GM18502 (cell line): Measurements from ENCODE around the gene NLE1.
"Not testable (repeated sequence)": the region's sequence is repeated elsewhere in the genome, so short reads cannot be mapped to it uniquely, and the experiment has no call there.

Experiments
- ATAC-seq: cut with Tn5 transposase; IDR thresholded peaks from one replicate; pipeline ENCODE4 v1.9.1; 2021; ENCODE audit warnings: mild to moderate bottlenecking; ENCODE audit not compliant: unreplicated experiment, poor library complexity

The NLE1 gene

DNA sequence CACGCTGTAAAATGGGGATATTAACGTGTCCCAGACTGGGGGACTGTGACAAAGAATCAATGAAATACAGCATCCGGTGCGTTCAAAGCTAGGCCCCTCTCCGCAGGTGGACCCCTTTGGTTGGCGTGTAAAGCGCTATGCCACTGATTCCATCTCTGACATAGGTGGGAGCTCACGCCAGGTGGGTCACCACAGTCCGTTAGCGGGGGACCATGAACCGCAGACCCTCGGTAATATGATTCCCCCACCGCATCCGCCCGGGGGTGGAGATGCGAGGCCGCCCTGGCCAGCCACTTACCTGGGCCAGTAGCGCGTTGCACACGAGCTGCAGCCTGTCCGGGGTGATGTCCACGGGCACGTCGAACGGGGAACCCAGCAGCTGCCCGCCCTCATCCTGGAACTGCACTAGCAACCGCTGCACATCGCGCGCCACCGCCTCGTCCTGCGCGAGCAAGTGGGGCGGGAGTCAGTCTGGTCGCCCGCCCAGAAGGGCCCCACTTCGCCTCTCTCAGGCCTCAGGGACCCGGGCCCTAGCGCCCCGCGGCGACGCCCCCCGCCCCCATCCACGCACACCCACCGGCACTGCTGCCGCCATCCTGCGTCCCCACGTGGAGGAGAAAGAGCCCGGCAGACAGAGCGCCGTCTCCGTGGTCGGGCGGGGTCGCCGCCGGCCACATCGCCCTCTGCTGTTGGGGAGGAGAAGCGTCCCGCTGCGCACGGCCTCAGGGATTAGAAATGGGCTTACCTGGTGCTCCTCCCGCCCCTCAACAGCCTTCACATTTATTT is at the start of gene NLE1:
TSS of gene NLE1 (minus strand) at position 623 of the 786 bp plus-strand sequence. CDS start at position 595, 28 bp downstream.
- peak; percentile 95 for ATAC-seq

DNA sequence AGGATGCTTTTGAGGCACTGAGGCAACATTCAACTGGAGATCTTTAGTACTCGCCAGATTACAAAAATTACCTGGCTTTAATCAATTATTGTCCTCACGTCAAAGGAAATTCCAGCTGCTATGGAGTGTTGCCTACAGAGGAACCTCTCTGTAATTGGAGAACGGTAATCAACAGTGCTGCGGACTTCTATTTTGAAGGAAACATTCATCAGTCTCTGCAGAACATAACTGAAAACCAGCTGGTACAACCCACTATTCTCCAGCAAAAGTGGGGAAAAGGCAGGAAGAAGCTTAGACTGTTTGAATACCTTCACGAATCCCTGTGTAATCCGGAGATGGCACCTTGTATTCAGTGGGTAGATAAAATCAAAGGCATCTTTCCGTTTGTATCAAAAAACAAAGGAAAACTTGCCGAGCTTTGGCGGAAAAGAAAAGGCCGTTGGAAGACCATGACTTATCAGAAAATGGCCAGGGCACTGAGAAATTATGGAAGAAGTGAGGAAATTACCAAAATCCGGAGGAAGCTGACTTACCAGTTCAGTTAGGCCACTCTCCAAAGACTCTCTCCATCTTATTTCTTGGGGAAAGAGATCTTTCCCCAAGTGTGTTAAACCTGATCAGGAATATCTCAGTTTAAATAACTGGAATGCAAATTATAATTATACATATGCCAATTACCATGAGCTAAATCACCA is 49.0 kb upstream of the NLE1 start:
- ATAC-seq = no peak

DNA sequence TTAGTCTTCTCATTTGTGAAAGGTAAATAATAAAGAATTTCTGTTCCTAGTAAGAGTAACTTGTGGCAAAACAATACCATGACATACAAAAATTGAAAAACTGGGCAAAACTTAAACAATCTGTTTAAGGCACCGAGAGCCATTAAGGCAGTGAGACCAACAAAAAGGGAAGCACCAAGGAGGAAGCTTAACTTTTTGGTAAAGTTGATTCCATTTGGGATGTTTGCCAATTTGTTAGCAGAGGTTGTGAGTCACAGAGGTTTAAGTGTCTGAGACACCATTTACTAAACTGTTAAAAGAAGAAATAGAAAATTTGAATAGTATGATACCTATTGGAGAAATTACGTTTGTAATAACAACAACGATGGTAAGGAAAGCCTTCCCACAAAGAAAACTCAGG is 47.2 kb upstream of the NLE1 start:
- ATAC-seq = no peak

DNA sequence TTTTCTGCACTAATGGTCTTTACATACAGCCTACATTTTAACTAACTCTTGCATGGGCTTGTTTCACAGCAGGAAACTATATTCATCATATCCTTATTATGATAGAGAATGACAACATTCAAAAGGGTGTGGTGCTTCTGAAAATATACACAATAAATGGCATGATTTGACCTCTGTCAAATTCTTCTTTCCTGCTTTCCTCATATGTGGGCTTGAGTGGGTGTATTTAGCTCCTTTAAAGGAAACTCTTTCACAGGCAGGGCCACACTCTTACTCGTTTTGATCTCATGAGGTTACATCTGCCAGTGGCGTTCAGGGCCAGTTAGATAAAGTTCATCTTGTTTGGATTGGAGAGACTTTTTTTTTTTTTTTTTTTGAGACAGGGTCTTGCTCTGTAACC is 46.0 kb upstream of the NLE1 start:
- ATAC-seq = no peak

DNA sequence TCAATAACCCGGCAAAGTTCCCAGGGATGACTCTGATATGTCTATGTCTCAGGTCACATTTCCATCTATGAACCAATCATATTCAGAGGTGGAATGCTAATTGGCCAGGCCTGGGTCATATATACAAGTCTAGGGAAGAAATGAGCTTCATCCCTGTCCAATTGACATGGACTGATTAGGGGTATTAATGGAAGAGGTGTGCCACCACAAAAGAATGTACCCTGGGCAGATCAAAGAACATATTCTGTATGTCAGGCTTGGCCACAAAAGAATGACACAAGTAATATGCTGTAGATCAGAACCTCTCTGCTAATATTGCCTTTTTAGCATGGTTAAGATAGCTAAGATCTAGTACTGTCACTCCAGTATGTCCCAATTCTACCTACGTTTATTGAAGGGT is 45.4 kb upstream of the NLE1 start:
- no peak for ATAC-seq

DNA sequence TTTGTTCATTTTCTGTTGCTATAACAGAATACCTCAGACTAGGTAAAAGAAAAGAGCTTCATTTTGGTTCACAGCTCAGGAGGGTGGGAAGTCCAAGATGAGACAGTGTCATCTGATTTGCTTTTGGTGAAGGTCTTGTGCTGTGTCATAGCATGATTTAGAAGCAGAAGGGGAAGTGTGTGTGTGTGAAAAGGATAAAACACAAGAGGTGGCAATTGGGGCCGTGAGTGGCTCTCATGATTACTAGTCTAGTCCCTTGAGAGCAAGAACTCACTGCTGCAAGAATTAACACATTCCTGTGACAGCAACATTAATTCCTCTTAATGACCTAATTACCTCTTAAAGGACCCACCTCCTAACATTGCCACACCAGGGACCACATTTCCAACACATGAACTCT is 43.7 kb upstream of the NLE1 start:
- no peak for ATAC-seq

DNA sequence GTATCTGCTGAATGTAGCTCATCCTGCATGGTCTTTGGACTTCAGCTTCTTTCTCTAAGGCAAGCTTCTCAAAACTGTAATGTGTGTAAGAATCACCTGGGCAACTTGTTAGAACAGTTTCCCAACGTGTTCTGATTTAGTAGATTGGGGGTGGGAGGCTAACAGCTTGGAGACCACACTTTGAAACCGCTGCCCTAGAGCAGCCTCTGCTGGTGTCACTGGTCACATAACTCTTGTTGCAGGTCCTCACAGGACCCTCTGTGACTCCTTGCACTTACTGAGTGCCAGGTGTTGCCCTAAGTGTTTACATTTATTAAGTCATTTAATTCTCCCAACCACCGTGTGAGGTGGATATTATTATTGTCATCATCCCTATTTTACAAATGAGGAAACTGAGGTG is 42.2 kb upstream of the NLE1 start:
- ATAC-seq = no peak

DNA sequence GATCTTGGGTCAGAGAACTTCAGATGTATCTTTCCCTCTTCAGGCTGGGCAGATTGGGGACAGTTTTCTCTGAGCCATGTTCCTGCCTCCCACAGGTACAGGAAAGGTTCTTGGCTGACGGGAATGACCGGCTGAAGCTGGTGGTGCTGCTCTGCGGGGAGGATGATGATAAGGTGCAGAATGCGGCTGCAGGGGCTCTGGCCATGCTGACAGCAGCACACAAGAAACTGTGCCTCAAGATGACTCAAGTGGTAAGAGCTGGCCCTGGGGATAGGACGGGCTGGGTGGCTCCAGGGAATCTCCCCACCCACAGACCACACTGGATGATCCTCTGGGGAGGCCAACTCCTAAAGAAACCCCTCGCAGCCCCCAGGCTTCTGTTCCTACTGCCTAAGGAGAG is 41.2 kb upstream of the NLE1 start:
- ATAC-seq = no peak

DNA sequence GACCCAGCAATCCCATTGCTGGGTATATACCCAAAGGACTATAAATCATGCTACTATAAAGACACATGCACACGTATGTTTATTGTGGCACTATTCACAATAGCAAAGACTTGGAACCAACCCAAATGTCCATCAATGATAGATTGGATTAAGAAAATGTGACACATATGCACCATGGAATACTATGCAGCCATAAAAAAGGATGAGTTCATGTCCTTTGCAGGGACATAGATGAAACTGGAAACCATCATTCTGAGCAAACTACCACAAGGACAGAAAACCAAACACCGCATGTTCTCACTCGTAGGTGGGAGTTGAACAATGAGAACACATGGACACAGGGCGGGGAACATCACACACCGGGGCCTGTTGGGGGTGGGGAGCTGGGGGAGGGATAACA is 37.3 kb upstream of the NLE1 start:
- not testable (repeated sequence) for ATAC-seq

DNA sequence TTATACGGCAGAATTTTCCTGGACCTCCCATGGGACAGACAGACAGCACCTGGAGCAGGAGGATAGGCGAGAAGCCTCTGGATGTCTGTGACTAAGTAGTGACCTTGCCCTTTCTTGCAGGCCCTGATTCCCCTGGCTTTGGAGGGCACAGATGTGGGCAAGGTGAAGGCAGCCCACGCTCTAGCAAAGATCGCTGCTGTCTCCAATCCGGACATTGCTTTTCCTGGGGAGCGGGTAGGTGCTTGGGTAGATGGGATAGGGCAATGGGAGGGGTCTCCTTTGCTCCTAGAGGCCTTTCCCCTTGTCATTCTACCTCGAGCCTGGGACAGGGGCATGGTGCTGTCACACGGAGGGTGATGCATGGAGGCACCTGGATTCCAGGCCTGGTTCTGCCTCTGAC is 34.8 kb upstream of the NLE1 start:
- no peak for ATAC-seq

DNA sequence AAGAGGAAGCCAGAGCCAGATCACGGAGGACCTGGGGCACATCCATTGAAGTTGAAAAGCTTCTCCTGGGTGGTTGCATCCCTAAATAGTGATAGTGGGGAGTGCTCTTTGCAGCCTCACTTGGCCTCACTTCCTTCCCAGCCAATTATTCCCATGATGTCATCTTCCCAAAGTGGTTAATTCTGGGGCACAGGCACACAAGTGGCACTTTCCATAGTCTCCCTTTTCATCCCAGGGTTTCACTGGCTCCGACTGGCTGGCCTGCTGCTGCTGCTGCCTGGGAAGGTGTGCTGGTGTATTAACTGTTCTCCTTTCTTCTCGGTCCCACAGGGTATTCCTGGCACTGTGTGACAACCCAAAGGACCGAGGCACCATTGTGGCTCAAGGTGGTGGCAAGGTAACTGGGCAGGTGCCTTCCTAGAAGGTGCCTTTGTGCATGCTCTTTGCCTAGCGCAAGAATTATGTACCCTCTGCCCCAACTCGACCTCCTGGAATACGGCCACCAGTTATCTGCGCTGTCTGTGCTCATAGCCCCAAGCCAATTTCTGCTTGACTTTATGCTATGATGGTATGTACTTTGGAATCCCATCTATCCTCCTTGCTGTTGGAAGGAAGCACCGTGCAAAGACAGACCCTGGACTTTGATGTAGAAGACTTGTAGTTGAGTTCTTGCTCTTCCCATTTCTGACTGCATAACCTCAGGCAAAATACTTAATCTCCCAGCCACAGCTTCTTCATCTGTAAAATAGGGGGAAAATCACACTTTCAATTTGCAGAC is 33.7 kb upstream of the NLE1 start:
- ATAC-seq = no peak

DNA sequence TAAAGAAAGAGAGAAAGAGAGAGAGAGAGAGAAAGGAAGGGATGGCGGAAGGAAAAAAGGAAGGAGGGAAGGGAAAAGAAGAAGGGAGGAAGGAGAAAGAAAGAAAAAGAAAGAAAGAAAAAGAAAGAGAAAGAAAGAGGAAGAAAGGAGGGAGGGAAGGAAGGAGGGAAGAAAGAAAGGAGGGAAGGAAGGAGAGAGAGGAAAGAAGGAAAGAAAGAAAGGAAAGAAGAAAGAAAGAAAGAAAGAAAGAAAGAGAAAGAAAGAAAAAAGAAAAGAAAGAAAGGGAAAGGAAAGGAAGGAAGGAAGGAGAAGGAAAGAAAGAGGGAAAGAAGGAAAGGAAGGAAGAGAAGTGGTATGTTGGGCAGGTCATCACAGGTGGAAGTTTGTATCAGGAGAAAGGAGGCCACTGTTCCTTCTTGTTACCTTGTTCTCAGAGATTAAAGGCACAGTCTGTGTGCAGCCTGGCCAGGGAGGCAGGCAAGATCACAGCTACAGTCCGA is 32.8 kb upstream of the NLE1 start:
- ATAC-seq = no peak

DNA sequence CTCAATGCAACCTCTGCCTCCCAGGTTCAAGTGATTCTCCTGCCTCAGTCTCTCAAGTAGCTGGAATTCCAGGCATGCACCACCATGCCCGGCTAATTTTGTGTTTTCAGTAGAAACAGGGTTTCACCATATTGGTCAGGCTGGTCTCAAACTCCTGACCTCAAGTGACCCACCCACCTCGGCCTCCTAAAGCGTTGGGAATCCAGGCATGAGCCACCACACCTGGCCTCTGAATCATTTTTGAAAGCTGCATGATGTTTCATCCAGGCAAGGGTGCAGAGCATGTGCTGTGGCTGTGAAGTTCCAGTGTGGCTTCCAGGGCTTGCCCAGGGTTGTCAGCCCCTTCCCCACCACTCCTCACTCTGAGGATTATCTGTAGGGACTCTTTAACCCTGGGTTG is 30.2 kb upstream of the NLE1 start:
- not testable (repeated sequence) for ATAC-seq

DNA sequence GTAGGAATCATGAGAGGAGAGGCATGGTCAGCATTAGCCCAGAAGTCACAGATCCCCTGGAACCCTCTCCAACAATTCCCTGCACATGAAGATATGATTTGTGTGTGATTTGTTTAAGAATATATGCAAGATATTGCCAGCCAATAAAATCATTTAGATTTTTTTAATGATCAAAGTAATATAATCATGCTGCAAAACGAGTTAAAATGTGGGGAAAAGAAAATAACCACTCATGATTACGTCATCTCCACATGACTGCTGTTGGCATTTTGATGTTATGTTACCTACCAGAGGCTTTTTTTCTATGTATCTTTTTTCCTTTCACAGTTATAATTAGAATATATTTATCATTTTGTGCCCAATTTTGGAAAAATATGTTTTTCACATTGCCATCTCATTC is 29.7 kb upstream of the NLE1 start:
- no peak for ATAC-seq

DNA sequence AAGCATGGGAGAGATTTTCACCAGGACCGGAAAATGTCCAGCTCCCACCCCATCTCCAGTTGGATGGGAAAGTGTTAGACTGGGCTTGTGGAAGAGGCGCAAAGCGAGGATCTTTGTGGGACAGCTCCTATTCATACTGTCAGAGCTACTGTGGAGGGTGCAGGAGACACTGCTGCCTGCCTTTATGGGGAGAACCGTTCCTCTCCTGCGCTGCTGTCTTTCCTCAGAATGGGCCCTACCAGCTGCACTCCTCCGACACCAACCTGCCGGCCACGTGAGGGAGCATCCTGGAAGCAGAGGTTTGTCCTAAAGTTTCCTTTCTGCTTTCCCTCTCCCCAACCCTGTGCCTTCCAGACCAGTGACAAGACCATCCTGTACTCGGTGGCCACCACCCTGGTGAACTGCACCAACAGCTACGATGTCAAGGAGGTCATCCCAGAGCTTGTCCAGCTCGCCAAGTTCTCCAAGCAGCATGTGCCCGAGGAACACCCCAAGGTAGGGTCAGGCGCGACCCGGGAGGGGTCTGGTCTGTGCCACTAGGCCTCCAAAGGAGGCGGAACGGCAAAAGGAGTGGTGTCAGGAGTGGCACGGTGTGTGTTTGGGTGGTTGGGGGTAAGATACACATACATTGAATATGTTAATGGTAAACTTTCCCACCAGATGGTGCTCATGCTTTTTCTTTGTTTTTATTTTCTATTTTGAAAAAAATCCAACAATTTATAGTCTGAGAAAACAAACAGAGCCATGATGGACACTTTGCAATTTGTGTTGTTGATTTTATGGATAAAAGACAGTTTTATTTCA is 29.1 kb upstream of the NLE1 start:
- ATAC-seq = no peak

DNA sequence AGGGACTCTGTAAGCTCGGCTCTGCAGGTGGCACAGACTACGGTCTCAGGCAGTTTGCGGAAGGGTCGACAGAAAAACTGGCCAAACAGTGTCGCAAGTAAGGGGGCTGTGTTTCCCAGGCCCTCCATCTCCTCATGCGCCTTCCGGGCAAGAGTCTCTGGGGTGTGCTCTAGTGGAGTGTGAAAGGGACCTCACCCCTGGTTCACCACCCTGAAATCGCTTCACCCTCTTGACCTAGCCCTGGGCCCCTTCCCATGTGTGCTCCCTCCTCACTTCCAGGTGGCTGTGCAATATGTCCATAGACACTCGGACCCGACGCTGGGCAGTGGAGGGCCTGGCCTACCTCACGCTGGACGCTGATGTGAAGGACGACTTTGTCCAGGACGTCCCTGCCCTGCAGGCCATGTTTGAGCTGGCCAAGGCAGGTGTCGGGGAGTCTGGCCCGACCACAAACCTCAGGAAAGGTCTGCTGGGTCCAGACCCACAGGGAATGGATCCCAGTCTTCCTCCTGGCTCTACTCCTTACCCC is 27.8 kb upstream of the NLE1 start:
- no peak for ATAC-seq

DNA sequence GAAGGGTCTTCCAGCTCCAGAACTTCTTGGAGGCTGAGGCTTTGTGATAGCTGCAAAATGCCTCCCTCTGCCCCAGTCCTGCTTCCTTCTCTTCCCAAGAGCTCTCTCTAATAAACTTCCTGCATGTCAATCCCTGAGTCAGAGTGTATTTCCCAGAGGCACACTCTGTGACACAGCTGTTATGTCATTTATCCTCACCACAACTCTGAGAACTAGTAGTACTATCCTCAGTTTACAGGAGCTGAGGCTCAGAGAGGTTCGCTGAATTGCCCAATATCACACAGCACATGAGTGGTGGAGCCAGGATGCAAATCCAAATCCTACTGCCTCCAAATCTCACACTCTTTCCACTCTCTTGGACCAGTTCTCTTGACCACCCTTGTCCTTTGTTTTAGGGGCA is 25.6 kb upstream of the NLE1 start:
- no peak for ATAC-seq

DNA sequence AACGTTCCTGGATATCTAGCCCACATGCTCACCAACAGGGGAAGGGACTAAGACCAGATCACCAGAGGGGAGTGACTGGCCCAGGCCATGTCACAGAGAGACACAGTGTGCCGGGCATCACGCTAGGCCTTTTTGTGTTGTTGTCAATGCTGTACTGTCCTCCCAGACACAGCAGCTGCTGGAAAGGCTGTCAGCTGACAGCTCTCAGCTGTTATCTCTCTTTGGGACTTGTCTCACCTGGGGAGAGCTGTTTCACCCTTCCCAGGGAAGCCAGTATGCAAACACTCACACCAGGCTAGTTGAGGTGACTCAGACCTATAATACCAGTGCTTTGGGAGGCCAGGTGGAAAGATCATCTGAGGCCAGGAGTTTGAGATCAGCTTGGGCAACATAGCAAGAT is 24.9 kb upstream of the NLE1 start:
- ATAC-seq = no peak

DNA sequence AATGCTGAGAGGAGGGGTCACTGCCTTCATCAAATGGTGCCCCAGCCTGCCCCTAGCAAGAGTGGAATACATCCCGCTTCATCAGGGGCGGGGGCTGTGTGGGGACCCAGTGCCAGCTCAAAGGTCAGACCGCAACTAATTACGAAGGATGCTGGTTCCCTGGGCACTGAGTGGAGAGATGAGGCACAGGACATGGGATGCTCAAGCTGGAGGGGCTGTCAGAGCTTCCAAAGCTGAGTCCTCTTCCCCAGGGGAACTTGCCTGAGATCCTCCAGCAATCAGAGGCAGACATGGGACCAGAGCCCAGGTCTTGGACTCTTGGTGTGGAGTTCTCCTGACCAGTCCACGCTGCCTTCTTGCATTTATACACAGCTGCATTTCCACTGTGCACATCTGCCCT is 24.4 kb upstream of the NLE1 start:
- no peak for ATAC-seq

DNA sequence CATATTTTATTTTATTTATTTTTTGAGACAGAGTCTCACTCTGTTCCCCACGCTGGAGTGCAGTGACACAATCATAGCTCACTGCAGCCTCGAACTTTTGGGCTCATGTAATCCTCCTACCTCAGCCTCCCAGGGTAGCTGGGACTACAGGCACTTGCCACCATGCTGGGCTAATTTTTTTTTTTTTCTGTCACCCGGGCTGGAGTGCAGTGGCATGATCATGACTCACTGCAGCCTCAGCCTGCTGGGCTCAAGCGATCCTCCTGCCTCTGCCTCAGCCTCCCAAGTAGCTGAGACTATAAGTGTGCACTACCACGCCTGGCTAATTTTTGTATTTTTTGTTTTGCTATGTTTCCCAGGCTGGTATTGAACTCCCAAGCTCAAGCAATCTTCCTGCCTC is 22.6 kb upstream of the NLE1 start:
- no peak for ATAC-seq
